Bronchial epithelial cell (primary cell): ENCODE results near the gene HSPA4. TPM values are rescaled to one million over a fixed set of nuclear protein-coding genes. Genes with fewer than 3 reads are reported as not detected.

Experiments used
- DNase-seq: peaks from one replicate; pipeline ENCODE4 v3.0.0-alpha.2; 2010; ENCODE audit warnings: low read depth
- FAIRE-seq: peaks from 2 replicates; lab custom pipeline; 2011; peaks lifted over from hg19 to GRCh38; lab: Jason Lieb, UNC
- H3K27me3 ChIP-seq: 2 replicates; pipeline ENCODE4 v1.5.1; 2011; ENCODE audit warnings: low read length; ENCODE audit not compliant: control insufficient read depth, insufficient read depth
- H3K36me3 ChIP-seq: 2 replicates; pipeline ENCODE4 v1.5.1; 2011; ENCODE audit warnings: low read length; ENCODE audit not compliant: control insufficient read depth, insufficient read depth
- H3K4me3 ChIP-seq: 2 replicates; pipeline ENCODE4 v1.5.1; 2011; ENCODE audit warnings: mild to moderate bottlenecking, low read depth, low read length, control low read depth
- CTCF ChIP-seq: IDR thresholded peaks from 2 replicates; pipeline ENCODE4 v1.5.1; 2011; ENCODE audit warnings: mild to moderate bottlenecking, moderate library complexity, low read length, control low read depth, inconsistent platforms; ENCODE audit not compliant: insufficient read depth, severe bottlenecking
- total RNA-seq: library from RNA; depleted of rRNA; stranded (reverse); fragments of >200 nt; gene quantifications from 2 replicates; pipeline ENCODE4 v1.2.1, GENCODE V29; 2014

Gene HSPA4
- total RNA-seq, 1 donor from 2014 or later = 142 TPM

GRCh38 chr5:133048993-133049725 lies 2.7 kb upstream of the HSPA4 start:
- DNase-seq (no peak), FAIRE-seq (no peak)
- peaks cover 1% of the 10 kb centered on the region for H3K36me3 ChIP-seq
- H3K4me3 ChIP-seq = no peak overlapping the region
- no peak for TF ChIP-seq CTCF
- H3K27me3 ChIP-seq = no peaks in the 10 kb centered on the region

DNA sequence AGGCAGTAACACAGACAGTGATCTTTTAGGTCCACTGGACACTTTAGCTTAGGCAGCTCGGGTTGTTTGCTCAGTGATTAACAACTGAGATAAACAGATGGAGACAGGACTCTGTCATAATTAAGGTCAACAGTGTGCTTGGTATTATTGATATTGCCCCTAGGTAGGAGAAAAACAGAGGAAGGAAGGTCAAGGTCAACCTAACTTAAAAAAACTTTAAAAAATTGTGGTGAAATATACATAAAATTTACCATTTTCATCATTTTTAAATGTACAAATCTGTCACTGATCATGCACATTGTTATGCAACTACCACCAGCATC lies 2.1 kb upstream of the HSPA4 start:
- peaks cover 1% of the 10 kb centered on the region for H3K36me3 ChIP-seq
- H3K4me3 ChIP-seq = no peak overlapping the region
- peak; percentile 42 for DNase-seq
- H3K27me3 ChIP-seq = no peaks in the 10 kb centered on the region
- TF ChIP-seq CTCF = no peak
- FAIRE-seq = no peak

GRCh38 chr5:133050521-133050920 lies 1.3 kb upstream of the HSPA4 start:
- Histone ChIP-seq H3K4me3 (peak overlapping the region; percentile 82), H3K36me3 (peaks cover 1% of the 10 kb centered on the region), H3K27me3 (no peaks in the 10 kb centered on the region)
- no peak for TF ChIP-seq CTCF
- no peak for DNase-seq
- FAIRE-seq = no peak

GRCh38 chr5:133051061-133051541 lies 712 bp upstream of the HSPA4 start:
- FAIRE-seq (no peak), DNase-seq (no peak)
- H3K36me3 ChIP-seq = peaks cover 1% of the 10 kb centered on the region
- TF ChIP-seq CTCF = no peak
- H3K4me3 ChIP-seq = peak overlapping the region; percentile 82
- no peaks in the 10 kb centered on the region for H3K27me3 ChIP-seq

DNA sequence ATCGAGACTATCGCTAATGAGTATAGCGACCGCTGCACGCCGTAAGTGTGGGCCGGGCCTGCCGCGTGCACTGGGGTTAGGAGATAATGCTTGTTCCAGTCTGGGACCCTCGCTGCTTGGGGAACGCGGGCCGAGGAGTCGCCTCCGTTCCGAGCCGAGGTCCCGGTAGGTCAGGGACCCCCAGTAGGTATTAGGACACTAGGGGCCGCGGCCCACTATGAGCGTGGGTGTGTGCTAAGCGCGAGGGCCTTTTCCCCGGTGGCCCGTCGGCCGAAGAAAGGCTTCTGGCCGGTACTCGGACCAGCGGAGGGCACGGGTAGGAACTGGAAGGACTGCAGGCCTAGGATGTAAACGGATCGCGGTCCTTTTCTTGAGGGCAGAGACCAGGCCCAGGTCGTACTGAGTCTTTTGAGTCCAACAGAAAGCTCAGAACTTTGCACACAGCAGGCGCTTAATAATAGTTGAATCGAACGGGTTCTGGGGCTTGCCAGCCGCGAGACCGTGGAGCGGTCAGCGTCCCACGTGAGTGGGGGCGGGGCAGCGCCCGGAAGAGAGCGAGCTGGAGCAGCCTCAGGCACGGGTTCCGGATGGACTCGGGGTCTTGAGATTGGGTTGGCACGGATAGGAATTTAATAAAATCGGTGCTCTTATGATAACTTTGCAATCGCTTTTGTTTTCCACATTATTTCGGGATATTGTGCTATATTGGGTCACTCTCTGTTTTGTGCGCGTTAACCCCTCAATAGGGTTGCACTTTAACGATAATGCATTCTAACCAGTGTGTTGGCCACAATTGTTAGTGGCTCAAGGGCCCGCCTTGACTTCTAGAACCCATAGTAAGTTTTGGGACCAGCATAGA lies 733 bp downstream of the HSPA4 start:
- DNase-seq (peak; percentile 26), FAIRE-seq (no peak)
- Histone ChIP-seq H3K27me3 (no peaks in the 10 kb centered on the region), H3K4me3 (peak overlapping the region; percentile 82), H3K36me3 (peaks cover 1% of the 10 kb centered on the region)
- no peak for TF ChIP-seq CTCF
